Measurements from ENCODE around the gene E2F3. TPM values are rescaled to one million over a fixed set of nuclear protein-coding genes. Genes with fewer than 3 reads are reported as not detected.

Gene E2F3
- polyA plus RNA-seq, 2 of the 4 experiments (the other 2 are of a cell fraction), result 14.4 to 18.0 TPM

DNA sequence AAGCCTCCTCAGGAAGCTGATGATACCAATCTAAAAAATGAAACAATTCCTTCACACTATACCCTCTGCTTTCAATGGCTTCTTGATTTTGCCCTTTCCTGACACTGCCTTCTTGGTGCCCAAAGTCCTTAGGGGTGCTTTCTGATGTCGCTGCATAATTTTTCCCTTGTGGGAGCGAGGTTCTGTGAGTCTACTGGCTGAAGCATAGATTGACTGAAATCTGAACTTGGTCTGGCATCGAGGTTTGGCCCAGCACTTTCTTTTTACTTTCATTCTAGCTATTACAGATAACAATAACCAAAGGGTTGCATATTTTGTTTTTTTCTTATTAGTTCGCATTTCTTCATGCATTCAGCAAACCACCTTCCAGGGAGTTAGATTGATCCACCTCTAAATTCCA is 65.8 kb downstream of the E2F3 start:
- ChIA-PET POLR2A (no interaction called here), CTCF (interaction anchor here (0.6 kb wide), 1 partner anchor 61 kb away, joined by 3 read pairs; no protein-coding TSS in a partner anchor)
- Histone ChIP-seq H3K27ac (no peak overlapping the region), H3K4me3 (no peak overlapping the region), H3K9me3 (no peaks in the 10 kb centered on the region), H3K4me1 (no peaks in the 10 kb centered on the region), H3K4me2 (no peak overlapping the region)
- no peak for TF ChIP-seq RCOR1 (IDR thresholded peaks at IDR 0.05; ENCODE audit: low read depth, low read length)
- no peak for TF ChIP-seq USF2 (IDR thresholded peaks at IDR 0.05)
- no peak for TF ChIP-seq NFE2L2 (conservative IDR thresholded peaks at IDR 0.05; ENCODE audit: low read length)
- no peak for TF ChIP-seq CHD2 (IDR thresholded peaks at IDR 0.05; ENCODE audit: low read length, partially characterized antibody)
- TF ChIP-seq RAD21 (conservative IDR thresholded peaks at IDR 0.05 in 1 of 2, IDR thresholded peaks at IDR 0.05 in 1 of 2), result no peak
- TF ChIP-seq RARB (CRISPR knock-in tag; IDR thresholded peaks at IDR 0.05), result no peak
- TF ChIP-seq EHF (CRISPR knock-in tag; IDR thresholded peaks at IDR 0.05), result no peak
- DNase-seq (ENCODE audit: low read depth in 1 of 2, low spot score in 1 of 2) (no peak), ATAC-seq (no peak), FAIRE-seq (no peak)
- 97% methylated on average over 4 of the region's 4 CpGs for WGBS (ENCODE audit: missing lambda C conversion rate)

DNA sequence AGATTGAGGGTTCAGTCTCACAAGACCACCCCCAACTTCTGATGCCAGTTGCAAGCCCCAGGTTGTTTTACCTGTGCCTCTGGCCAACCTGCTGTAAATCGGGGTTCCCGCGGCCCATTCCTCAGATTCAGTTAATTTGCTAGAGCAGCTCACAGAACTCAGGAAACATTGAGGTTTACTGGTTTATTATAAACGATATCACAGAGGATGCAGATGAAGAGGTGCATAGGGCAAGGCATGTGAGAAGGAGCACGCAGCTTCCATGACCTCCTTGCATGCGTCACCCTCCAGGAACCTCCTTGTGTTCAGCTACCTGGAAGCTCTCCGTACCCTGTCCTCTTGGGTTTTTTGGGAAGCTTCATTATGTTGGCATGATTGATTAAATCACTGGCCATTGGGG is 66.5 kb downstream of the E2F3 start:
- H3K4me3 ChIP-seq, result no peak overlapping the region
- no peak overlapping the region for H3K4me2 ChIP-seq
- DNase-seq (ENCODE audit: low read depth in 1 of 2, low spot score in 1 of 2) (no peak), ATAC-seq (no peak), FAIRE-seq (no peak)
- 92% methylated on average over 7 of the region's 7 CpGs for WGBS (ENCODE audit: missing lambda C conversion rate)
- ChIA-PET CTCF (interaction anchor here (0.6 kb wide), 1 partner anchor 60 kb away, joined by 3 read pairs; no protein-coding TSS in a partner anchor), POLR2A (no interaction called here)
- TF ChIP-seq RNF2 (IDR thresholded peaks at IDR 0.05; ENCODE audit: borderline replicate concordance, low read depth), result no peak
- TF ChIP-seq, protein P1, sequence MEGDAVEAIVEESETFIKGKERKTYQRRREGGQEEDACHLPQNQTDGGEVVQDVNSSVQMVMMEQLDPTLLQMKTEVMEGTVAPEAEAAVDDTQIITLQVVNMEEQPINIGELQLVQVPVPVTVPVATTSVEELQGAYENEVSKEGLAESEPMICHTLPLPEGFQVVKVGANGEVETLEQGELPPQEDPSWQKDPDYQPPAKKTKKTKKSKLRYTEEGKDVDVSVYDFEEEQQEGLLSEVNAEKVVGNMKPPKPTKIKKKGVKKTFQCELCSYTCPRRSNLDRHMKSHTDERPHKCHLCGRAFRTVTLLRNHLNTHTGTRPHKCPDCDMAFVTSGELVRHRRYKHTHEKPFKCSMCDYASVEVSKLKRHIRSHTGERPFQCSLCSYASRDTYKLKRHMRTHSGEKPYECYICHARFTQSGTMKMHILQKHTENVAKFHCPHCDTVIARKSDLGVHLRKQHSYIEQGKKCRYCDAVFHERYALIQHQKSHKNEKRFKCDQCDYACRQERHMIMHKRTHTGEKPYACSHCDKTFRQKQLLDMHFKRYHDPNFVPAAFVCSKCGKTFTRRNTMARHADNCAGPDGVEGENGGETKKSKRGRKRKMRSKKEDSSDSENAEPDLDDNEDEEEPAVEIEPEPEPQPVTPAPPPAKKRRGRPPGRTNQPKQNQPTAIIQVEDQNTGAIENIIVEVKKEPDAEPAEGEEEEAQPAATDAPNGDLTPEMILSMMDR (IDR thresholded peaks at IDR 0.05), result no peak
- no peak for TF ChIP-seq HOXB13 (CRISPR knock-in tag; IDR thresholded peaks at IDR 0.05; ENCODE audit: low read depth)
- no peak for TF ChIP-seq TFCP2L1 (CRISPR knock-in tag; IDR thresholded peaks at IDR 0.05)
- TF ChIP-seq NFE2L2 (conservative IDR thresholded peaks at IDR 0.05; ENCODE audit: low read length), result no peak
- TF ChIP-seq BCL3 (IDR thresholded peaks at IDR 0.05), result no peak
- H3K9me3 ChIP-seq, result no peaks in the 10 kb centered on the region
- H3K4me1 ChIP-seq, result no peaks in the 10 kb centered on the region
- H3K27ac ChIP-seq, result no peak overlapping the region

DNA sequence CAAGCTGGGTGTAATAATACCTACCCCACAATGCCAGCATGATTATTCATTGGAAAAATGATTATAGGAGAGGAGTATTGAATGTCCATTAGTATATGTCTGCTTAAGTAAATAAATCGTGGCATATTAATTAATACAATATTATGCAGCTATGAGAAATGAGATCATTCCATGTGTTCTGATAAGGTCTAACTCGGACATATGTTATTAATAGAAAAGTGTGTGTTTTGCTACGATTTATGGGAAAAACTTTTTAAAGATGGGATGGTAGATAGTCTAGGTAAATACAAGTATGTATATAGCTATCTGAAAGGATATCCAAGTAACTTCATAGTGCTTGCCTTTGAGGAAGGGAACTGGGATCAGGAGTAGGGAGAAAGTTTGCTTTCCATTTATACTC is 71.1 kb downstream of the E2F3 start:
- ATAC-seq (no peak), DNase-seq (ENCODE audit: low read depth in 1 of 2, low spot score in 1 of 2) (no peak), FAIRE-seq (no peak)
- ChIA-PET CTCF (interaction anchor here (1.1 kb wide), 1 partner anchor 55 kb away, joined by 3 read pairs; no protein-coding TSS in a partner anchor), POLR2A (no interaction called here)
- no peak overlapping the region for H3K27ac ChIP-seq
- 84% methylated on average over 3 of the region's 3 CpGs for WGBS (ENCODE audit: missing lambda C conversion rate)
- H3K4me2 ChIP-seq, result no peak overlapping the region
- TF ChIP-seq RCOR1 (IDR thresholded peaks at IDR 0.05; ENCODE audit: low read depth, low read length), result no peak
- TF ChIP-seq TP53 (CRISPR knock-in tag; IDR thresholded peaks at IDR 0.05), result no peak
- no peak for TF ChIP-seq BCL3 (IDR thresholded peaks at IDR 0.05)
- no peak for TF ChIP-seq ZNF302 (CRISPR knock-in tag; IDR thresholded peaks at IDR 0.05)
- TF ChIP-seq ZSCAN20 (CRISPR knock-in tag; IDR thresholded peaks at IDR 0.05), result no peak
- no peak for TF ChIP-seq POLR2A (IDR thresholded peaks at IDR 0.05; ENCODE audit: low read length)
- no peak for TF ChIP-seq USF2 (IDR thresholded peaks at IDR 0.05)
- no peak for TF ChIP-seq CHD2 (IDR thresholded peaks at IDR 0.05; ENCODE audit: low read length, partially characterized antibody)
- TF ChIP-seq EHMT2 (IDR thresholded peaks at IDR 0.05; ENCODE audit: low read depth), result no peak
- no peak for TF ChIP-seq REST (IDR thresholded peaks at IDR 0.05)
- TF ChIP-seq RARB (CRISPR knock-in tag; IDR thresholded peaks at IDR 0.05), result no peak
- no peak for TF ChIP-seq EP300 (IDR thresholded peaks at IDR 0.05)
- no peak for TF ChIP-seq PHF8 (IDR thresholded peaks at IDR 0.05; ENCODE audit: borderline replicate concordance, low read depth)
- TF ChIP-seq RFX5 (IDR thresholded peaks at IDR 0.05), result no peak
- no peak for TF ChIP-seq NR3C1 (IDR thresholded peaks at IDR 0.05)
- no peak for TF ChIP-seq ESRRA (IDR thresholded peaks at IDR 0.05; ENCODE audit: borderline replicate concordance, low read length)
- H3K4me3 ChIP-seq, result no peak overlapping the region
- no peaks in the 10 kb centered on the region for H3K4me1 ChIP-seq
- no peaks in the 10 kb centered on the region for H3K9me3 ChIP-seq

Measured in A549 (cell line).